GM19043 (cell line): Measurements from ENCODE around the gene SPATA6.
"Not testable (repeated sequence)": the region's sequence is repeated elsewhere in the genome, so short reads cannot be mapped to it uniquely, and the experiment has no call there.

Experiments used
- ATAC-seq: cut with Tn5 transposase; IDR thresholded peaks from one replicate; pipeline ENCODE4 v1.9.1; 2021; ENCODE audit warnings: low read depth; ENCODE audit not compliant: unreplicated experiment

SPATA6 gene

DNA sequence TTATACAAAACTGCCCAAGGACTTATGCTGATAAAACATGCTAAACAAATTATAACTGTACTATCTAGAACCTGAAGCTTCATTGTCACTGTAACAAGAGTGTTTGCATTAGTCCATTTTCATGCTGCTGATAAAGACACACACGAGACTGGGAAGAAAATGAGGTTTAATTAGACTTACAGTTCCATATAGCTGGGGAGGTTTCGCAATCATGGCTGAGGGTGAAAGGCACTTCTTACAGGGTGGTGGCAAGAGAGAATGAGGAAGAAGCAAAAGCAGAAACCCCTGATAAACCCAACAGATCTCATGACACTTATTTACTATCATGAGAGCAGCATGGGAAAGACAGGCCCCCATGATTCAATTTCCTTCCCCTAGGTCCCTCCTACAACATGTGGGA, 100.4 kb downstream of the SPATA6 start:
- no peak for ATAC-seq

DNA sequence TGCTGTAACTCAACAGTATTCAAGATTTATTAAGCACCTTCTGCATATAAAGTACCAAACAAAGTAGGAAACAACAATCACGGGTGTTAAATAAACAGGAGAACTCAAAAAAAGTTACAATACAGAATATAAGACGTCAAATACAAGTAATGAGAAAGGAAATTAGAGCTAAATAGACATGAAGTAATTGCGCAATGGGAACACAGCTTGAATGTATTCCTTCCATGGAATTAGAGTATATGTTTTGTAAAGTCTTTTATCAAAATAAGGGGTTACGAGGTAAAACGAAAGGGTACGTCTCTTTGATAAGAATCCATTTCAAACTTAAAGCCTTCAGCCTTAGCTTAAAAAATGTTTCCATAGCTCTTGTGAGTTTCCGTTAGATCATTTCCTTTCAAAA, 109.1 kb downstream of the SPATA6 start:
- ATAC-seq: no peak

GRCh38 chr1:48356901-48357300, 115.1 kb downstream of the SPATA6 start:
- no peak for ATAC-seq

DNA sequence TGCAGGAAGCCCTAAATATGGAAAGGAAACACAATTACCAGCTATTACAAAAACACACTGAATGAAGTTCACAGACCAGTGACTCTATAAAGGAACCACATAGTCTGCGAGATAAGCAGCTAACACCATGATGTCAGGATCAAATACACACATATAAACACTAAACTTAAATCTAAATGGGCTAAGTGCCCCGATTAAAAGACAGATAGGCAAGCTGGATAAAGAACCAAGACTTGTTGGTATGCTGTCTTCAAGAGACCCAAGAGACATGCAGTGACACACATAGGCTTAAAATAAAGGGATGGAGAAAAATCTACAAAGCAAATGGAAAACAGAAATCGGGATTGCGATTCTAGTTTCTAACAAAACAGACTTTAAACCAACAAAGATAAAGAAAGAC, 127.6 kb downstream of the SPATA6 start:
- ATAC-seq: no peak

- ATAC-seq: no peak
These were observed 130.8 kb downstream of the SPATA6 start for GRCh38 chr1:48341221-48341620.

- no peak for ATAC-seq
These were observed 133.7 kb downstream of the SPATA6 start for GRCh38 chr1:48338257-48338656.

DNA sequence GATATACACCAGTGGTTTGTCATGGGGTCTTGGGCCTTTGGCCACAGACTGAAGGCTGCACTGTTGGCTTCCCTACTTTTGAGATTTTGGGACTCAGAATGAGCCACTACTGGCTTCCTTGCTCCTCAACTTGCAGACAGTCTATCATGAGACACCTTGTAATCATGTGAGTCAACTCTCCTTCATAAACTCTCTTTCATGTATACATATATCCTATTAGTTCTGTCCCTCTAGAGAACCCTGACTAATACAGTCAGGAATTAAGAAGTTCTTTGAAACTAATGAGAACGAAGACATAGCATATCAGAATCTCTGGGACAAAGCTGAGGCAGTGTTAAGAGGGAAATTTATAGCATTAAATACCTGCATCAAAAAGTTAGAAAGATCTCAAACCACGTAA, 138.7 kb downstream of the SPATA6 start:
- ATAC-seq: no peak

DNA sequence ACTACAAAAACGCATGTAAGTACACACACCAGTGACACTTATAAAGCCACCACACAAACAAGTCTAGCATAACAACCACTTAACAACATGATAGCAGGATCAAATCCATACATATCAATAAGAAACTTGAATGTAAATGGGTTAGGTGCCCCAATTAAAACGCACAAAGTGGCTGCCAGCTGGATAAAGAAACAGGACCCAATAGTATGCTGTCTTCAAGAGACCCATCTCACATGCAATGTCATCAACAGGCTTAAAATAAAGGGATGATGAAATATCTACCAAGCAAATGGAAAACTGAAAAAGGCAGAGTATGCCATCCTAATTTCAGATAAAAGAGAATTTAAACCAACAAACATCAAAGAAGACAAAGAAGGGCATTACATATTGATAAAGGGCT, 139.9 kb downstream of the SPATA6 start:
- ATAC-seq: no peak

GRCh38 chr1:48329905-48330304, 142.1 kb downstream of the SPATA6 start:
- ATAC-seq: no peak

- ATAC-seq: no peak
These were observed 142.5 kb downstream of the SPATA6 start for GRCh38 chr1:48329486-48329885.

DNA sequence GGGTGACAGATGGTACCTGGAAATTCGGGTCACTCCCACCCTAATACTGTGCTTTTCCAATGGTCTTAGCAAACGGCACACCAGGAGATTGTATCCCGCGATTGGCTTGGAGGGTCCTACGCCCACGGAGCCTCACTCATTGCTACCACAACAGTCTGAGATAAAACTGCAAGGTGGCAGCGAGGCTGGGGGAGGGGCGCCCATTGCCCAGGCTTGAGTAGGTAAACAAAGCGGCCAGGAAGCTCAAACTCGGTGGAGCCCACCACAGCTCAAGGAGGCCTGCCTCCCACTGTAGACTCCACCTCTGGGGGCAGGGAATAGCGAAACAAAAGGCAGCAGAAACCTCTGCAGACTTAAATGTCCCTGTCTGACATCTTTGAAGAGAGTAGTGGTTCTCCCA, 160.2 kb downstream of the SPATA6 start:
- ATAC-seq: not testable (repeated sequence)

GRCh38 chr1:48309564-48310082, 162.4 kb downstream of the SPATA6 start:
- no peak for ATAC-seq

GRCh38 chr1:48302652-48303051, 169.4 kb downstream of the SPATA6 start:
- no peak for ATAC-seq

GRCh38 chr1:48294656-48295055, 177.3 kb downstream of the SPATA6 start:
- no peak for ATAC-seq

- not testable (repeated sequence) for ATAC-seq
These were observed 177.9 kb downstream of the SPATA6 start for GRCh38 chr1:48294094-48294493.

DNA sequence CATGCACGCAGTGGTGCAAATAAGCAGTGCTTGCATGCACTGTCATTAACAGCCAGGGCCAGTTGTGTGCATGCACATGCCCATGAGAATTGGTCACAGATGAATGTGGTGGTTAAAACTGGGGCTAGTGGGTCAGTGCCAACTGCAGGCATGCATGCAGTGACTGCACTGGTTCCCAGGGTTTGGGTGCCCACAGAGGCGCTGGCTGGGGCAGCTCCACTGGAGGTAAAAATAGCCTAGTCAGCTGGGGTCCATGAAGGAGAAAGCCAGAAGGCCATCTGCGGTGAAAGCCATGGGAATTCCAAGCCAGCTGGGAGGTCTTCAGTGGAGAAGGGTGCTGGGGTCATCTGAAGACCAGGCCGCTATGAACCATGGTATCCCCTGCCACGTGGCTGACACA, 179.3 kb downstream of the SPATA6 start:
- ATAC-seq: no peak

GRCh38 chr1:48291421-48291820, 180.6 kb downstream of the SPATA6 start:
- no peak for ATAC-seq

DNA sequence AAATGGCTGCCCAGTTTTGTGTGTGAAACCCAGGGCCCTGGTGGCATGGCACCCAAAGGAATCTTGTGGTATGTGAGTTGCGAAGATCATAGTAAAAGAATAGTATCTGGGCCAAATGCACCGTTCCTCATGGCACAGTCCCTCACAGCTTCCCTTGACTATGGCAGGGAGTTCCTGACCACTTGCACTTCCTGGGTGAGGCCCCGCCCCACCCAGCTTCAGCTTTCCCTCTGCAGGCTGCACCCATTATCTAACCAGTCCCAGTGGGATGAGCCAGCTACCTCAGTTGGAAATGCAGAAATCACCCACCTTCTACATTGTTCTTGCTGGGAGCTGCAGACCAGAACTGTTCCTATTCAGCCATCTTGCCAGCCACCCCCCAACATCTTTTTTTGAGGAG, 186.5 kb downstream of the SPATA6 start:
- ATAC-seq: no peak

- ATAC-seq: not testable (repeated sequence)
These were observed 187.1 kb downstream of the SPATA6 start for GRCh38 chr1:48284696-48285420.

- not testable (repeated sequence) for ATAC-seq
These were observed 189.7 kb downstream of the SPATA6 start for GRCh38 chr1:48282329-48282728.

DNA sequence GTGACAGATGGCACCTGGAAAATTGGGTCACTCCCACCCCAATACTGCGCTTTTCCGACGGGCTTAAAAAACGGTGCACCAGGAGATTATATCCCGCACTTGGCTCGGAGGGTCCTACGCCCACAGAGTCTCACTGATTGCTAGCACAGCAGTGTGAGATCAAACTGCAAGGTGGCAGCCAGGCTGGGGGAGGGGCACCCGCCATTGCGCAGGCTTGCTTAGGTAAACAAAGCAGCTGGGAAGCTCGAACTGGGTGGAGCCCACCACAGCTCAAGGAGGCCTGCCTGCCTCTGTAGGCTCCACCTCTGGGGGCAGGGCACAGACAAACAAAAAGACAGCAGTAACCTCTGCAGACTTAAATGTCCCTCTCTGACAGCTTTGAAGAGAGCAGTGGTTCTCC, 194.6 kb downstream of the SPATA6 start:
- ATAC-seq: not testable (repeated sequence)

GRCh38 chr1:48266576-48266975, 205.4 kb downstream of the SPATA6 start:
- no peak for ATAC-seq

GRCh38 chr1:48263041-48263440, 209.0 kb downstream of the SPATA6 start:
- ATAC-seq: no peak
